HepG2 (cell line): ENCODE measurements around the gene MTRF1. TPM values are rescaled to one million over a fixed set of nuclear protein-coding genes. Genes with fewer than 3 reads are reported as not detected.

Experiments used
- ARNT2 ChIP-seq: sonication (generic); formaldehyde crosslinking; IDR thresholded peaks from 2 replicates; pipeline ENCODE4 v1.8.0; 2022; ENCODE audit warnings: mild to moderate bottlenecking, low read depth, missing genetic modification reagents, moderate library complexity
- IRF2 ChIP-seq: IDR thresholded peaks from 2 replicates; pipeline ENCODE4 v1.6.1; 2018; ENCODE audit warnings: missing genetic modification reagents, missing compliant biosample characterization
- RXRA ChIP-seq: sonication (generic); formaldehyde crosslinking; IDR thresholded peaks from 2 replicates; pipeline ENCODE4 v1.5.1; 2020; ENCODE audit warnings: missing genetic modification reagents
- ZIK1 ChIP-seq: sonication (generic); formaldehyde crosslinking; IDR thresholded peaks from 2 replicates; pipeline ENCODE4 v1.5.0; 2020; ENCODE audit warnings: mild to moderate bottlenecking, low read depth, missing genetic modification reagents, borderline replicate concordance
- ZNF232 ChIP-seq: sonication (generic); formaldehyde crosslinking; IDR thresholded peaks from 2 replicates; pipeline ENCODE4 v1.4.0; 2020; ENCODE audit warnings: missing genetic modification reagents, borderline replicate concordance
- ZNF354B ChIP-seq: sonication (generic); formaldehyde crosslinking; IDR thresholded peaks from 2 replicates; pipeline ENCODE4 v1.8.0; 2022; ENCODE audit warnings: mild to moderate bottlenecking, missing genetic modification reagents
- ZNF619 ChIP-seq: sonication (generic); formaldehyde crosslinking; IDR thresholded peaks from 2 replicates; pipeline ENCODE4 v1.4.0; 2020; ENCODE audit warnings: mild to moderate bottlenecking, missing genetic modification reagents
- ZNF782 ChIP-seq: sonication (generic); formaldehyde crosslinking; IDR thresholded peaks from 2 replicates; pipeline ENCODE4 v1.4.0; 2020; ENCODE audit warnings: missing genetic modification reagents, mild to moderate bottlenecking, borderline replicate concordance
- ZSCAN30 ChIP-seq: sonication (generic); formaldehyde crosslinking; IDR thresholded peaks from 2 replicates; pipeline ENCODE4 v1.5.0; 2020; ENCODE audit warnings: mild to moderate bottlenecking, missing genetic modification reagents
- polyA plus RNA-seq, 8 experiments: library from polyadenylated mRNA; depleted of rRNA in 3 of 8; stranded (reverse) in 7 of 8; unstranded in 1 of 8; fragments of >200 nt; fragmentation: Illumina TruSeq in 4 of 8; extraction: Trizol in 4 of 8; gene quantifications; 2 replicates each; pipeline versions ENCODE4 v1.2.1 to v1.2.3, GENCODE V29; 2011 to 2016; ENCODE audit warnings: low read depth in 4 of 8, missing spikeins in 1 of 8, mixed read lengths in 1 of 8; ENCODE audit not compliant: insufficient read depth in 1 of 8
- total RNA-seq, 5 experiments: library from RNA; depleted of rRNA; stranded (reverse); fragments of >200 nt; fragmentation: Illumina TruSeq; extraction: Trizol; gene quantifications; 2 replicates each; pipeline ENCODE4 v1.2.3, GENCODE V29; 2016; ENCODE audit warnings: low read depth in 1 of 5
- TF ChIP-seq, protein P1 (sequence below): sonication (generic); formaldehyde crosslinking; IDR thresholded peaks from 2 replicates; pipeline ENCODE4 v1.4.0; 2020; ENCODE audit warnings: mild to moderate bottlenecking, missing genetic modification reagents
- TF ChIP-seq, protein P2 (sequence below): sonication (generic); formaldehyde crosslinking; IDR thresholded peaks from 2 replicates; pipeline ENCODE4 v1.8.1; 2022; ENCODE audit warnings: mild to moderate bottlenecking, missing genetic modification reagents
- TF ChIP-seq, protein P3 (sequence below): IDR thresholded peaks from 2 replicates; pipeline ENCODE4 v1.6.1; 2016; ENCODE audit warnings: control low read depth
- TF ChIP-seq, protein P4 (sequence below): sonication (generic); formaldehyde crosslinking; IDR thresholded peaks from 2 replicates; pipeline ENCODE4 v1.5.0; 2020; ENCODE audit warnings: mild to moderate bottlenecking, missing genetic modification reagents

The MTRF1 gene
- total and polyA plus RNA-seq, 2 of the 13 experiments (the other 11 are each of a cell fraction or from before 2014, with no cell fraction given): 21.6 to 27.2 TPM

DNA sequence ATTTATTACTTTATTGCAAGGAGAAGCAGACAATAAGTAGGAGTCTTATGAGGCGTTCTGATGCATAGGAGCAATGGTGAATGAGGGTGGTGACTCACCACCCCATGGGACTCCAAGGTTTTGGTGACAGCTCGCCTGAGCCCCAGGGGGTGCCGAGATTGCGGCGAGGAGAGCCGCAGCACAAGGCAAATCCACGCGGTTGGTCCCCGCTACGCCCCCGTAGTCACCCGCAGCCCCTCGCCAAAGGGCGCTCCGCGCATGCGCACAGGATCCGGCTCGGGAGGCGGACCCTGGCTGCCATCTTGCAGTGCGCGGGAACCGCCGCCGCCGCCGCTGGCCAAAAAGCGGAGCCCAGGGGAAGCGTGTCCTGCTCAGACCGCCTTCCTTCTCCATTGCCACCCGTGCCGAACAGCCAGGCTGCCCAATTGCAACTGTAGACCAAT is 47.6 kb upstream of the MTRF1 start, which contains the start of gene NAA16 (continued):
- TF ChIP-seq, protein P1, sequence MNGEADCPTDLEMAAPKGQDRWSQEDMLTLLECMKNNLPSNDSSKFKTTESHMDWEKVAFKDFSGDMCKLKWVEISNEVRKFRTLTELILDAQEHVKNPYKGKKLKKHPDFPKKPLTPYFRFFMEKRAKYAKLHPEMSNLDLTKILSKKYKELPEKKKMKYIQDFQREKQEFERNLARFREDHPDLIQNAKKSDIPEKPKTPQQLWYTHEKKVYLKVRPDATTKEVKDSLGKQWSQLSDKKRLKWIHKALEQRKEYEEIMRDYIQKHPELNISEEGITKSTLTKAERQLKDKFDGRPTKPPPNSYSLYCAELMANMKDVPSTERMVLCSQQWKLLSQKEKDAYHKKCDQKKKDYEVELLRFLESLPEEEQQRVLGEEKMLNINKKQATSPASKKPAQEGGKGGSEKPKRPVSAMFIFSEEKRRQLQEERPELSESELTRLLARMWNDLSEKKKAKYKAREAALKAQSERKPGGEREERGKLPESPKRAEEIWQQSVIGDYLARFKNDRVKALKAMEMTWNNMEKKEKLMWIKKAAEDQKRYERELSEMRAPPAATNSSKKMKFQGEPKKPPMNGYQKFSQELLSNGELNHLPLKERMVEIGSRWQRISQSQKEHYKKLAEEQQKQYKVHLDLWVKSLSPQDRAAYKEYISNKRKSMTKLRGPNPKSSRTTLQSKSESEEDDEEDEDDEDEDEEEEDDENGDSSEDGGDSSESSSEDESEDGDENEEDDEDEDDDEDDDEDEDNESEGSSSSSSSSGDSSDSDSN (CRISPR knock-in tag): no peak
- TF ChIP-seq ZNF232 (CRISPR knock-in tag) (no peak), IRF2 (no peak), ZNF782 (no peak), ZNF619 (CRISPR knock-in tag) (peak; percentile 67; the same call in 1 of the 2 replicates), ZNF354B (no peak), ZIK1 (CRISPR knock-in tag) (peak; percentile 71; the same call in 1 of the 2 replicates), ZSCAN30 (CRISPR knock-in tag) (no peak), ARNT2 (CRISPR knock-in tag) (no peak), RXRA (CRISPR knock-in tag) (no peak)
- TF ChIP-seq, protein P2, sequence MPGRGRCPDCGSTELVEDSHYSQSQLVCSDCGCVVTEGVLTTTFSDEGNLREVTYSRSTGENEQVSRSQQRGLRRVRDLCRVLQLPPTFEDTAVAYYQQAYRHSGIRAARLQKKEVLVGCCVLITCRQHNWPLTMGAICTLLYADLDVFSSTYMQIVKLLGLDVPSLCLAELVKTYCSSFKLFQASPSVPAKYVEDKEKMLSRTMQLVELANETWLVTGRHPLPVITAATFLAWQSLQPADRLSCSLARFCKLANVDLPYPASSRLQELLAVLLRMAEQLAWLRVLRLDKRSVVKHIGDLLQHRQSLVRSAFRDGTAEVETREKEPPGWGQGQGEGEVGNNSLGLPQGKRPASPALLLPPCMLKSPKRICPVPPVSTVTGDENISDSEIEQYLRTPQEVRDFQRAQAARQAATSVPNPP (CRISPR knock-in tag): no peak
- TF ChIP-seq, protein P3, sequence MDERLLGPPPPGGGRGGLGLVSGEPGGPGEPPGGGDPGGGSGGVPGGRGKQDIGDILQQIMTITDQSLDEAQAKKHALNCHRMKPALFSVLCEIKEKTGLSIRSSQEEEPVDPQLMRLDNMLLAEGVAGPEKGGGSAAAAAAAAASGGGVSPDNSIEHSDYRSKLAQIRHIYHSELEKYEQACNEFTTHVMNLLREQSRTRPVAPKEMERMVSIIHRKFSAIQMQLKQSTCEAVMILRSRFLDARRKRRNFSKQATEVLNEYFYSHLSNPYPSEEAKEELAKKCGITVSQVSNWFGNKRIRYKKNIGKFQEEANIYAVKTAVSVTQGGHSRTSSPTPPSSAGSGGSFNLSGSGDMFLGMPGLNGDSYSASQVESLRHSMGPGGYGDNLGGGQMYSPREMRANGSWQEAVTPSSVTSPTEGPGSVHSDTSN (CRISPR knock-in tag): no peak
- TF ChIP-seq, protein P4, sequence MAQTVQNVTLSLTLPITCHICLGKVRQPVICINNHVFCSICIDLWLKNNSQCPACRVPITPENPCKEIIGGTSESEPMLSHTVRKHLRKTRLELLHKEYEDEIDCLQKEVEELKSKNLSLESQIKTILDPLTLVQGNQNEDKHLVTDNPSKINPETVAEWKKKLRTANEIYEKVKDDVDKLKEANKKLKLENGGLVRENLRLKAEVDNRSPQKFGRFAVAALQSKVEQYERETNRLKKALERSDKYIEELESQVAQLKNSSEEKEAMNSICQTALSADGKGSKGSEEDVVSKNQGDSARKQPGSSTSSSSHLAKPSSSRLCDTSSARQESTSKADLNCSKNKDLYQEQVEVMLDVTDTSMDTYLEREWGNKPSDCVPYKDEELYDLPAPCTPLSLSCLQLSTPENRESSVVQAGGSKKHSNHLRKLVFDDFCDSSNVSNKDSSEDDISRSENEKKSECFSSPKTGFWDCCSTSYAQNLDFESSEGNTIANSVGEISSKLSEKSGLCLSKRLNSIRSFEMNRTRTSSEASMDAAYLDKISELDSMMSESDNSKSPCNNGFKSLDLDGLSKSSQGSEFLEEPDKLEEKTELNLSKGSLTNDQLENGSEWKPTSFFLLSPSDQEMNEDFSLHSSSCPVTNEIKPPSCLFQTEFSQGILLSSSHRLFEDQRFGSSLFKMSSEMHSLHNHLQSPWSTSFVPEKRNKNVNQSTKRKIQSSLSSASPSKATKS (CRISPR knock-in tag): no peak
